GDM1 (cell line): Measurements from ENCODE around the gene TM9SF3.
"Not testable (repeated sequence)": the region's sequence is repeated elsewhere in the genome, so short reads cannot be mapped to it uniquely, and the experiment has no call there.

Experiments
- DNase-seq: peaks from one replicate; lab custom pipeline; 2025; lab: John Stamatoyannopoulos, UW

TM9SF3 gene

GRCh38 chr10:96568402-96568801 is 18.4 kb downstream of the TM9SF3 start:
- no peak for DNase-seq

- DNase-seq = no peak
Observed at GRCh38 chr10:96565774-96566173, 21.0 kb downstream of the TM9SF3 start.

- DNase-seq = no peak
Observed at GRCh38 chr10:96560966-96561887, 25.6 kb downstream of the TM9SF3 start.

- no peak for DNase-seq
Observed at GRCh38 chr10:96560489-96560888, 26.3 kb downstream of the TM9SF3 start.

GRCh38 chr10:96556003-96556402 is 30.8 kb downstream of the TM9SF3 start:
- DNase-seq = no peak

- no peak for DNase-seq
Observed at GRCh38 chr10:96555330-96555729, 31.5 kb downstream of the TM9SF3 start.

GRCh38 chr10:96548589-96548988 is 38.2 kb downstream of the TM9SF3 start:
- DNase-seq = no peak

GRCh38 chr10:96545558-96545957 is 41.3 kb downstream of the TM9SF3 start:
- not testable (repeated sequence) for DNase-seq

GRCh38 chr10:96541921-96542320 is 44.9 kb downstream of the TM9SF3 start:
- DNase-seq = no peak

GRCh38 chr10:96540240-96540639 is 46.6 kb downstream of the TM9SF3 start:
- DNase-seq = no peak

GRCh38 chr10:96538683-96539082 is 48.1 kb downstream of the TM9SF3 start:
- no peak for DNase-seq

- DNase-seq = no peak
Observed at GRCh38 chr10:96536129-96536528, 50.7 kb downstream of the TM9SF3 start.

- no peak for DNase-seq
Observed at GRCh38 chr10:96532523-96532922, 54.3 kb downstream of the TM9SF3 start.

GRCh38 chr10:96529634-96530279 is 57.1 kb downstream of the TM9SF3 start:
- DNase-seq = no peak

GRCh38 chr10:96524741-96525140 is 62.1 kb downstream of the TM9SF3 start:
- DNase-seq = no peak

GRCh38 chr10:96517284-96517683 is 69.5 kb downstream of the TM9SF3 start:
- DNase-seq = no peak

- DNase-seq = no peak
Observed at GRCh38 chr10:96516337-96516736, 70.5 kb downstream of the TM9SF3 start.

- peak; percentile 66 for DNase-seq
Observed at GRCh38 chr10:96513698-96514561, 72.9 kb downstream of the TM9SF3 start, which contains the start of gene TLL2. TLL2 (minus strand) TSS chr10:96513926; CDS start chr10:96513685, 241 bp downstream.

- no peak for DNase-seq
Observed at GRCh38 chr10:96513305-96513697, 73.5 kb downstream of the TM9SF3 start.

- no peak for DNase-seq
Observed at GRCh38 chr10:96512524-96513304, 74.1 kb downstream of the TM9SF3 start.
